HG03571 (cell line): Measurements from ENCODE around the gene SLC6A2.

Source experiments
- ATAC-seq: cut with Tn5 transposase; IDR thresholded peaks from one replicate; pipeline ENCODE4 v1.9.1; 2021; ENCODE audit not compliant: unreplicated experiment

Gene SLC6A2

DNA sequence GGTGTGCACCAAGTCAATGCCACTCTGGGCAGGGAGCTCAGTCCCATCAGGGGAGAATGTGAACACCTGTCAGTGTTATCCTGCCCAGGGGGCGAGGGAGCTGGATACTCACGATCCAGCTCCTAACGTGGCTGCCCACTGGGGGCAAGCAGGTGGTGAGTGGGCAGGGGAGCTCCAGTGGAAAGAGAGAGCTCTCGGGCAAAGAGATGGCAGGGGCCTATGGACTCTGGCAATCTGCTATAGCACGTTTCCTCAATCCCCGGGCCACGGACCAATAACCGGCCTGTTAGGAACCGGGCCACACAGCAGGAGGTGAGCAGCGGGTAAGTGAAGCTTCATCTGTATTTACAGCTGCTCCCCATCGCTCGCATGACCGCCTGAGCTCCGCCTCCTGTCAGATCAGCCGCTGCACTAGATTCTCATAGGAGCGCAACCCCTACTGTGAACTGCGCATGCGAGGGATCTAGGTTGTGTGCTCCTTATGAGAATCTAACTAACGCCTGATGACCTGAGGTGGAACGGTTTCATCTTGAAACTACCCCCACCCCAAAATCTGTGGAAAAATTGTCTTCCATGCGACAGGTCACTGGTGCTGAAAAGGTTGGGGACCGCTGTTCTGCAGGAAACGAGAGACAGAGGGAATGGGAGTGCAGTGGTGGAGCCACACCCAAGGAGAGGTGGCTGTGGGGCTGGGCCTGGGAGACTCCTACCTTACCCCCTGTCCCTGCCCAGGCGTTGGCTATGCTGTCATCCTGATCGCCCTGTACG is 15.6 kb downstream of the SLC6A2 start:
- ATAC-seq, result no peak

DNA sequence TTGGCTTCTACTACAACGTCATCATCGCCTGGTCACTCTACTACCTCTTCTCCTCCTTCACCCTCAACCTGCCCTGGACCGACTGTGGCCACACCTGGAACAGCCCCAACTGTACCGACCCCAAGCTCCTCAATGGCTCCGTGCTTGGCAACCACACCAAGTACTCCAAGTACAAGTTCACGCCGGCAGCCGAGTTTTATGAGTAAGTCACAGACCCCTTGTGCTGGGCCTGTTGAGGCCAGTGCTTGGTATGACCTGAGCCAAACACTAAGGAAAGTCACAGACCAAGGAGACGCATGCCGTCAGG is 16.1 kb downstream of the SLC6A2 start:
- no peak for ATAC-seq

DNA sequence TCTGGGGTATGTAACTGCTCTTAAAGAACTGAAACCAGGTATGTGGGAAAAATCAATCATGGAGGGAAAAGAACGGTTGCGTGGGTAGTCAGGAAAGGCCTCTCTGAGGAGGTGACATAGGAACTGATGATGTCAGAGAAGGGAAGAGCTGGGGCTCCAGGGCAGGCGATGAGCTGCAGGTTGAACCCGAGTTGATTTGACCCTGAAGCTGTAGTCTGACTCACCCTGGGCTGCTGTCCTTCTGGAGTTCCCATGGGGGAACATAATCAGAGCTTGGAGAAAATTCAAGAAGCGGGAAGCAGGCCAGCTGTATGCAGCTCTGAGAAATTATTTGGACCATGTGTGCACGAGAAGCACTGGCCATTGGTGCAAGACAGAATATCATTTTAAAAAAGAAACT is 16.7 kb downstream of the SLC6A2 start:
- ATAC-seq, result no peak

DNA sequence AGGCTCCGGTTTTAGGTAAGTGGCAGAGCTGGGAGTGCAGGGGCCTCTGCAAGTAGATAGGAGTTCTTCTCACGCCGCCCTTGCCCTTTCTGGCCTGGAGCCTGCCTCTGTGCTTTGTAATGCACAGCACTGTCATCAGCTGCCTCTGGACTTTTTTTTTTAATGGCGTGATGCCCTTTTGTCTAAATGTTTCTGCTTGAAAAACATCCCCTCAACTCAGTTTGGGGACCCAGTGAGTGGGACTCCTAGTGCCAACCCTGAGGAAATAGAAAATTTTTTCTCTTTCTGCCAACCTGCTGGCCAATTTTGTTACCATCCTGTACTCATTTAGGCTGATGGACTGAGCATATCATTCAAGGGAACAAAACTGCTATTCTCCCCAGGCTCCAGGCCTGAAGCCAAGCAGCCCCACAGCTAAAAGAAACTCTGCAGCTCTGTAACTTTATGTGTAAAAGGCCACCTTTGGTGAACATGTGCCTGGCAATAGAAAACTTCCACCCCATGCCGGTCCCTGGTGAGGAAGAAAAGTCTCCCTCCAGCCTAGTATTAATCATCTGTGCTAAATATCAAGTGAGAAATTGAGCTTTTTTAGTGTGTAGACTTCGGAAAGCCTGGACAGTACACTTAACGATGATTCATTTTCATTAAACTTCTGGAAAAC is 22.5 kb downstream of the SLC6A2 start:
- no peak for ATAC-seq

DNA sequence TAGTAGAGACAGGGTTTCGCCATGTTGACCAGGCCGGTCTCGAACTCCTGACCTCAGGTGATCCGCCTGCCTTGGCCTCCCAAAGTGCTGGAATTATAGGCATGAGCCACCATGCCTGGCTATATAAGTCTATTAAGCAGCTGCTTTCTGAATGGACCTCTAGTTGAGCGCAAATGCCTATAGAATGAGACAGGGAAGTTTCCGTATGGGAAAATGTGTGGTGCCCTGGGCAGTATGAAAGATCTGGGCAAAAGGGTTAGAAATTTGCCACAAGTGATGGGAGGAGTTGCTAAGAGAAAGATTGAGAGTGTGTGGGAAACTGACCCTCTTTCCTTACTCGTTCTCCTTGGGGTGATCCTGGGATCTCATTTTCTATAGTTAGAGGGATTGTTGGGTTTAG is 26.3 kb downstream of the SLC6A2 start:
- no peak for ATAC-seq

DNA sequence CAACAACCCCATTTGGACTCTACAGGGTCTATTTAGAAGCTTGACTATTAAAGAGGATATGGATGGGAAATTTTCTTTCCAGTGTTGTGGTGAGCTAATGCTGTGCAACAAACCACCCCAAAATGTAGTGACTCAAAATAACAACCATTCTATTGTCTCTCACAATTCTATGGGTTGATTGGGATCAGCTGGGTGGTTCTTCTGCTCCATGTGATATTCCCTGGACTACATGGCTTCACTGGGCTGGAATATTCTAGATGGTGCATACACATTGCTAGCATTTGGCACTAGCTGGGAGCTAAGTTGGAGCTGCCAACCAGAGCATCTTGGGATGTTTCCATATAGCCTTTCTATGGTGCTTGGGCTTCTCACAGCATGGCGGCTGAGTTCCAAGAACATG is 30.2 kb downstream of the SLC6A2 start:
- no peak for ATAC-seq

DNA sequence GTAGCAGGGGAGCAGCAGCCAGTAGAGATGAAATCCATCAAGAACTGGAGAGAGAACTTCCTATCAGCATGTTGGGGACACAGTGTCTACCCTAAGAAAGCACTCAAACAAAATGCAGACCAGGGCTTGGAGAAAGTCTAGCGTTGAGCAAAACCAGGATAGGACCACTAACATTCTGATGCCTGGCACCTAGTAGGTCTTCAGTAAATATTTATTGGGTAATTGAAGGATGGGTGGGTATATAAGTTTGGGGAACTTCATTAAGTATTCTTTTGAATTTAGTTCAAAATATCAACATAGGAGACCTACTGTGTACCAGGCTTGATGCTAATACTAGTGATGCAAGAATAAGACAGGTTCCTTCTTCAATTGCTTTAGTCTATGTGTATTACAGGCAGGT is 30.9 kb downstream of the SLC6A2 start:
- ATAC-seq, result no peak

DNA sequence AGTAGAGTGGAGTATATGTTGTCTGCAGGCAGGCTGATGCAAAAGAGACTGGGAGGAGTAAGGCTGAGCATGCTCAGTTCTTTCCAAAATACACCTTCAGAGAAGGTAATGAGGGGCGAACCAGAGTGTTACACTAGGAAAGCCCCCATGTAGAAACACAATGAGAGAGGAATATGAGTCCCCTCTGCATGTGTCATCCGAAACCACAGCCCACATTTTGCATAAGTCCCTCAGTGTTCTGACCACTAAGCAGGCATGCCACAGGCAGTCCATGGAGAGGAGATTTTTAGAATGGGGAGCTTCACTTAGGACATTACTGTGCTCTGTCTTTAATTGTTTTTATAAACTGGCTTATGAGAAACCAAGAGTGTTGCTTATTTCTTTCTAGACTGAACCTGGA is 32.0 kb downstream of the SLC6A2 start:
- ATAC-seq, result no peak

DNA sequence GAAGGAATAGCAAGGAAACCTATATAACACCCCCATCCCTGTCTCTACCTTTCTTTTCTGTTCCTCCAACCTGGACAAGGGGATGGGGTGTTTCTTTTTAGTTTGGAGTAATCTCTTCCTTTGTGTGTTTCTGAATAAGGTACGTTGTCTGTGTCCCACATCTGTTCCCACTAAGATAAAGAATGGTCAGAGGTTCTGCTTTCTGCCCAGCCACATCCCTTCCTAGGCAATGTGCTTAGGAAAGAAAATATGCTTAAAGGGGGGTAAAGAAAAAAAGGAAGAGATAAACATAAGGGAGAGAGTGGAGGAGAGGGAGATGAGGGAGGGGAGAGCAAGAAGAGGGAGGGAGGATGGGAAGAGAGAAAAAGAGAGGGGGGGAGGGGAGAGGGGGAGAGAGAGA is 35.1 kb downstream of the SLC6A2 start:
- no peak for ATAC-seq

DNA sequence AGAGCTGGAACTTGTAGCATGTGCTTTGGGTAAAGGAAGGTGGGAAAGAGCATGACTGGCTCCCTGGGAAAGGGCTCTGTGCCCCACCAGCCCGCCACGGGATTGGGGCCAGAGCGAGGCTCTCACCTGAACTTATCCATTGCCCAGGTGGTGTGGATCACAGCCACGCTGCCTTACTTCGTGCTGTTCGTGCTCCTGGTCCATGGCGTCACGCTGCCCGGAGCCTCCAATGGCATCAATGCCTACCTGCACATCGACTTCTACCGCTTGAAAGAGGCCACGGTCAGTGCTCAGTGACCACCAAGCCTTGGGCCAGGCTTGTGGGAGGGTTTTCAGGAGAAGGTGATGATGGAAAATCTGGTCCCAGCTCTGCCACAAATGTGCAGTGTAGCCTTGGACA is 36.0 kb downstream of the SLC6A2 start:
- ATAC-seq, result no peak

DNA sequence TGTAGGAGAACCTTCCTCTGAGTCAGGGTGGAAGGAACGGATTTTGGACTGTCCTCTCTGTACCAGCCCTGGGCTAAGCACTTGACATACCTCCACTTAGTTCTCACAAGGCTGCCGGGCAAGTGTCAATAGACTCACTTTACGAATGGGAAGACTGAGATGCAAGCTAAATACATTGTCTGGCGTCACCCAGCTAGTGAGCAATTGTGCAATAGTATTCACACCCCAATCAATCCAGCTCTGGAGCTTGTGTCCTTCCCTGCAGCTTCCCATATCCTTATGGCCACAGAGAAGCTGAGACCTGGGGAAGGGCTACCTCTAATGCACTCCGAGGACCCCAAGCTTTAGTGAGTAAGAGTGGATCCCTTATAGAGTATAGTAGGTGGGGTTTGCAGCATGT is 39.8 kb downstream of the SLC6A2 start:
- no peak for ATAC-seq

DNA sequence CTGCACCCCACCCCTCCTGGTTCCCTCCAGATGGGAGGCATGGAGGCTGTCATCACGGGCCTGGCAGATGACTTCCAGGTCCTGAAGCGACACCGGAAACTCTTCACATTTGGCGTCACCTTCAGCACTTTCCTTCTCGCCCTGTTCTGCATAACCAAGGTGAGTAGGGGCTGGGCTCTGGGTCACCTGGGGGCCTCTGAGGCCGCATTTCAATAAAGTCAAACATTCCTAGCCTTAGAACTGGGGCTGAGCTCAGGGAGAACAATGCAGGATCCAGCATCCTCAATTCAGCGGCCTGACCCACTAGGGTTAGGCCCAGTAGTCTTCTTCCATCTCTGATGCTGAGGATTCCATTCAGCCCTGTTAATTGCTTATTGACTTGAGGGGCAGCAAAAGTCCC is 42.1 kb downstream of the SLC6A2 start:
- ATAC-seq, result no peak

DNA sequence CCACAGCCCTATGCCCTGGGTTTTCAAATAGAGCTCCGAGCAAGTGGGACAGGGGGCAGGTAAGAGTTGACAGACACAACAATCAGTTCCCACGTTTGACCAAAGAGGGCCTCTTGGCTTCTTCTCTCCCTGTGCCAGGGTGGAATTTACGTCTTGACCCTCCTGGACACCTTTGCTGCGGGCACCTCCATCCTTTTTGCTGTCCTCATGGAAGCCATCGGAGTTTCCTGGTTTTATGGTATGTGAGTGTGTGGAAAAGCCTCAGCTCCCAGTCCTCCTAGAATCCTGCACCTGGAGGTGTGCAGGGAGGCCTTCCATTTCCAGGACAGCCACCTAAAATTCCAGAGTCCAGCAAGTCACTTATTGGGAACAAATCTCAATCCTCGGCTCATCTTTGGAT is 42.5 kb downstream of the SLC6A2 start:
- no peak for ATAC-seq

DNA sequence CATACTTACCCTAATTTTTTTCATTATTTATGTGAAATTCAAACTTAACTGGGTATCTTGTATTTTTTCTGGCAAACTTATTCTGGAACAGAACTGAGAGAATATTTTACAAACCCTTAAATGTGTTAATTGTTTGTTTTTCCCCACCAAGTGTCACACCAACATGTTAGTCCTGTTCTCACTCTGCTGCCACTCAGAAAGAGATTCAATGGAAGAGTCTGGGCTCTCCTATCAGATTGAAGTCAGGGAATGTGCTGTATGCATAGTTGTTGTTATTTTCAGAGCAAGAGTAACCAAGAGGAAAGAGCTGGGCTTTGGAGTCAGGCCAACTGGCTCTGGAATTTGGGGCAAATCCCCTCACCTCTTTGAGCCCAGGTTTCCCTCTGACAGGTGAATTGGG is 43.2 kb downstream of the SLC6A2 start:
- ATAC-seq, result no peak

DNA sequence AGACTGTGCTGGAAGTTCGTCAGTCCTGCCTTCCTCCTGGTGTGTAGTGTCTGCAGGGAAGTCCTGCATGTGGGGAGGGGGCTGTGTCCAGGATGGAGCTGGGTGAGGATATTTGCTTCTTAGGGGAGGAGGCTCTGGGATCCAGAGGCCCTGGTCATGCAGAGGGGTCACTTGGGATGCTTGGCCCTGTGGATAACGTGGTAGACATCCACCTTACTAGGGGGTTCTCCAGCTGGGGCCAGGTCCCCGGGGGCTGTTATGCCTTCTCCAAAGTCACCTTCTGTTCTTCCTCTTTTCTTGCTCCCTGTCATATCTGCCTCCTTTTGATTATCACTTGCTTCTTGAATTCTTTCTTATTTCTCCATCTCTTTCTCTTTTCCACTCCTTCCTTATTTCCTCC is 43.8 kb downstream of the SLC6A2 start:
- ATAC-seq, result no peak

DNA sequence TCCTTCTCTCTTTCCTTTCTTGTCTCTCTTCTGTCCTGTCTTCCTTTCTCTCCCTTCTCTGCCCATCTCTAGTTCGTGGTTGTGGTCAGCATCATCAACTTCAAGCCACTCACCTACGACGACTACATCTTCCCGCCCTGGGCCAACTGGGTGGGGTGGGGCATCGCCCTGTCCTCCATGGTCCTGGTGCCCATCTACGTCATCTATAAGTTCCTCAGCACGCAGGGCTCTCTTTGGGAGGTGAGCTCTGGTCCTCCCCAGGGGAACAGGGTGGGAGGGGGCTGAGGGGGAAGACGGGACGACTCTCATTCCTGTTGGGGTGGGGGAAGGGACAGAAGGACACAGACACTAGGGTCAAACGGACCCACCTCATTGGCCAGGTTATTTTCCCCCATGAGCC is 44.3 kb downstream of the SLC6A2 start:
- no peak for ATAC-seq

DNA sequence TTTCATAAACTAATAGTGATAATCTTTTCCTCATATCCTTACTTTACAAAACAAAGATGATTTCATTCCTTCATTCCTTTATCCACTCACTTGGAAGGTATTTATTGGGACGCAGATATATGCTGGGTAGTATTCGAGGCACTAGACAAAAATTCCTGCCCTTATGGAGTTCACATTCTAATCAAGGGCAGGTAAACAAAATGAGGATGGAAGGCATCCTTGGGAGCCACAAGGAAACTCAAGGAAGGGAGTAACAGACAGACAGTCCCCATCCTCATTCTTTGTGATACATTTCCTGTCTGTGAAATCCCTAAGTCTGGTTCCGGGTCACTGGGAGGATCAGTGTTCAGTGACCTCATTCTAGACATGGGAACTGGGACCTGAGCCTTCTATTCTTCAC is 45.2 kb downstream of the SLC6A2 start:
- no peak for ATAC-seq

DNA sequence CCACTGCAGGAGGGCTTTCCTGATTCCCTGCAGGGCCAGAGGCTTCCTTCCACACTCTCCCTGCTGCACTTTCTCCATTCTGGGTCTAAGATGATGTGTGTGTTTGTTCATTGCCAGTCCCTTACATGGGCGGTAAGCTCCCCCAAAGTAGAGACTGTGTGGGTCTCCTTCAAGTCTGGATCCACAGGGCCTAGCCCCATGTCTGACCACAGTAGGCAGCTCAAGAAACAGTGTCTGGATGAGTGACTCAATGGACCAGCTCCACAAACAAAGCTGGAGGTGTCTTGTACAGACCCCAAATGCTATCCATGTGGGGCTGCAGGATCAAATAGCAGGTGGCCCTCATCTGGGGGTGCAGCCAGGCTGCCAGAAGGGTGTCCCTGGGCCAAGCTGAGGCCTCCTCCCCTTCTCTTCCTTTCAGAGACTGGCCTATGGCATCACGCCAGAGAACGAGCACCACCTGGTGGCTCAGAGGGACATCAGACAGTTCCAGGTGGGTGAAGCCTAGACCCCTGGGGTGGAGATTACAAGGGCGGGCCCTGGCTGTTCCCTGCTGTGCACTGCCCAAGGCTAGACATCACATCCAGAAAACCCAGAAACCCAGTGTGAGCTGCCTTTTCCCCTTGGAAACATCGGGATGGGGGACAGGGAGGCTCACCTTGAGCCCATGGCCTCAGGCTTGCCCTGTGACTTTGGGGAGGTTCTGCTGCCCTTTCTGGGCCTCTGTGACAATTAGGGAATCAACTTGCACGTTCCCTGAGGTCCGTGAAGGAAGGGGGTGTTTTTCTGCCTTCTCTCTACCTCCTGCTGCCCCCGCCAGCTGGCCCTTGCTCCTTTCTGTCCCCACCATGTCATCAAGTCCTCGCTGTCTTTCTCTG is 45.9 kb downstream of the SLC6A2 start:
- no peak for ATAC-seq

DNA sequence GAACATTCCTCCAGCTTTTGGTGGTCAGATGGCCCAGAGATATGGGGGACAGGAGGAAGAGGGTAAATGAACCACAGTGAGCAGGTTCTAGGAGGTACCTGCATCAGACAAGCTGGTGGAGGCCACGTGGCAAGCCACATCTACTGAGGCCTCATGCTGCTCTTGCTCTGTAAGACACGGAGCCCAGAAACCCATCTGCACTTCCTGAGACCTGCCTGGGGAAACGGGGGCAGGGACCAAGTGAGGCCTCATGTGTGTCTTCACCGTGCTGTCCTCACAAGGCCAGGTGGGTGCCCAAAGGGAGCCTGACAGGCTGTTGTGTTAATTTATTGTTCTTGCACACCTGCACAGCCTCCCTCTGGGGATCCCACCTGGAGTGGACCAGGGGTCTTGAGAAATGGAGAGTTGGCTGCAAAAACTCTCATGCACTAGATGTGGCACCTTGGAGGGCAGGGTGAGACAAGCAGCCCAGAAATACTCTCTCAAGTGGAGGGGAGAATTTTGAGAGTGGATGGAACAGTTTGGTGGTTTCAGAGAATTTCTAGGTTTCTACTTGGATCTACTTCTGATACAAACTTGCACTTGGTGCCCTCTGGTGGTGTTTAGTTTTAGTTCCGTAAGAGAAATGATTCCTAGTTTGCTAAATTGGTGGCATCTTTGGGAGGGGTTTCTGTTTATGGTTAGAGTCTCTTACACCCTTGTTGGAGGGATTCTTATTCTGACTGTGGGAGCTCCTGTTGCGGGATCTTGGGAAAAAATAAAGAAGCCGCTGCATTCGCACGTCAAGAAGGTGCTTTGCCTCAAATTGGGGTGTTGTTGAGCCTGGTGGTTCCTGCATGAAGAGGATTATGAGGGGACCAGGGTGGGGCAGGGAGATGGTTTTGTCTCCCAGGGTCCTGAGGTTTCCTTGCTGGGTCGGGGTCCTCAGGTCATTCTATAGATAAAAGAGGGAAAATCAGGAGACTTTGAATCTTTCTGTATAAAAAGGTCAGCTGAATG is 47.5 kb downstream of the SLC6A2 start:
- ATAC-seq, result no peak

DNA sequence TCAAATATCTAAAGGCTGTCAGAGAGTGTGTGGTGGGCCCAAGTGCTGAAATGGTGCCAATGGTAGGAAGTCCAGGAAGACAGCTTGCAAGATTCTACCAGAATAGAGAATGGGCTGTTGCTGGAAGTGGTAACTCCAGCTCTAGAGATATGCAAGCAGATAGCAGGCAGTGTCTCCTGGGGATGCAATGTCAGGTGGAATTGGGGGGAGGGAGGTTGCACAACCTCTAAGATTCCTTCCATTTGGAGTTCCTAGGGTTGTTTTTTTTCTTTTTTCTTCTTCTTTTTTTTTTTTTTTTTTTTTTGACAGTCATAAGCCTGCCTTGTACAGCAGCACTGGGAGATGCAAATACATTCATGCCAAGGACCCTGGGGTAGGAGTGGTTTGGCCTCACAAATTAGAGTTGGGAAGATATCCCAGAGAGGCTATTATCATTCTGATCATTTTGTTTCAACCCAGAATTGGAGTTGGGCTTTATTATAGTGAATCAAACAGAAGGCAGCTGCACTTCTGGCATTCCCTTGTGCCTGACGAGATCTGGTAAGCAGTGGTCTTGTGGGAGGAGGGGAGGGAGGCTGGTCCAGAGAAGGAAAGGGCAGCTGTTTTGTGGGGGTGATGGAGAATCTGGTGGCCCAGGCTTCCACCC is 51.1 kb downstream of the SLC6A2 start:
- no peak for ATAC-seq
